Upper lobe of left lung (tissue), 4 donors: Measurements from ENCODE around the gene FAM136A.

Source experiments
- CTCF ChIP-seq, 6 experiments: fragments of 450-650 bp in 4 of 6; fragments of 200-600 bp in 2 of 6; sonication (generic) in 2 of 6; IDR thresholded peaks; one replicate each; pipeline ENCODE4 v1.5.1; 2016 to 2019; ENCODE audit warnings: antibody characterized with exemption in 6 of 6
- POLR2A ChIP-seq, 4 donors: fragments of 450-650 bp; IDR thresholded peaks; one replicate each; pipeline ENCODE4 v1.5.1; 2016 to 2017; ENCODE audit warnings: antibody characterized with exemption in 4 of 4, mild to moderate bottlenecking in 2 of 4

- TF ChIP-seq CTCF (IDR thresholded peaks at IDR 0.05) (no peak), POLR2A (IDR thresholded peaks at IDR 0.05) (no peak)
Measured at GRCh38 chr2:70349921-70350685, 48.2 kb upstream of the FAM136A start.
